ENCODE results near the gene SYCP2. TPM values are rescaled to one million over a fixed set of nuclear protein-coding genes. Genes with fewer than 3 reads are reported as not detected.

The SYCP2 gene
- total RNA-seq, 1 donor from 2014 or later: 9.0 TPM

- intact Hi-C loops (cut with micrococcal nuclease): no loop called here
Observed at GRCh38 chr20:59824711-59825562, 108.5 kb downstream of the SYCP2 start.

DNA sequence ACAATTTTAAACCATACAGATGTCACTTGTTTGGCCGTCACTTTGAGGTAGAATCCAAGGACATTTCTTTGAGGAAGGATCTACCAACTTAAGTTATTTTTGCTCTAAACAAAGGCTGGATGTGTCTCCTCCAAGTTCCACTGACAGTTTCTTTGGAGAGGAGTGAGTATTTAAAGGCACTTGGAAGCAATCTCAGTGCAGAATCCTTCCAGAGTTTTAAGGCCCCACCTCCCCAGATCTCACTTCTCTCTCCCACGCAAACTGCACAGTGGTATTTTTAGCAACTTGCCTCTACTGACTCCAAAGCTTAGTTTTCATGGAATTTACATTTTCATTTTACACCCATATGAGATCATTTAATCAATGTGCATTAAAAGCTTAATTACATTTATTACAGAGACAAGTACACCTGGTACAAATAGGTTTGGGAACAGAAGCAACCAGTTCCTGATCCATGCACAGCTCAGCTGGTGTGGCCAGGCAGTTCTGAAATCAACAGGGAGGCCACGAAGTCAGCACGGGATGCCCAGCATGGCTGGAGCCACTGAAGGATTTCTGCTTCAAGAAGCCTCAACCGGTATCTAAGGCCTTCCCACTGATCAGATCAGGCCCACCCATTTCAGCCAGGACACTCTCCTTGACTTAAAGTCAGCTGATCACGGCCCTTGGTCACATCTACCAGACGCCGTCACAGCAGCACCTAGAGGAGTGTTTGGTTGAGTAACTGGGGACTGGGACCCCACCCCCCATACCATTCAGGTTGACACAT, 109.8 kb downstream of the SYCP2 start:
- intact Hi-C loops (cut with micrococcal nuclease): no loop called here

DNA sequence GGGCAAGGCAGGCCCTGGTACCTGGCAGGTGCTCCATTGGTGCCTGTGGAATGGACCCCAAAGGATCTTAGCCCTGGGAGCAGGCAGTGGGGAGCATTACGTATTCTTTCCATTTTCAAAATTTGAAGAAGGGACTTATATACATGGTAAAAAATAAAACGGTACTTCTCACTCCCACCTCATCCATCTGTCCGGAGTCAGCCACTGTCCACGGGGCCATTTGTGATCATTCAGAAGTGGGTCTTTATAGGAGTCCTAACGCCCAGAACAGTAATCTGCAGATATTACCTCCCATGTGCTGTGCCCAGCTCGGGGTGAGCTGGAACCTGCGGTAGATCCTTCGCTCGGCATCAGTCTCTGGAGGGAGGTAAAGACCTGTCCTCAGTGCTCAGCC, 110.4 kb downstream of the SYCP2 start:
- intact Hi-C loops (cut with micrococcal nuclease): no loop called here

- intact Hi-C loops (cut with micrococcal nuclease): no loop called here
Observed at GRCh38 chr20:59822291-59823029, 111.0 kb downstream of the SYCP2 start.

DNA sequence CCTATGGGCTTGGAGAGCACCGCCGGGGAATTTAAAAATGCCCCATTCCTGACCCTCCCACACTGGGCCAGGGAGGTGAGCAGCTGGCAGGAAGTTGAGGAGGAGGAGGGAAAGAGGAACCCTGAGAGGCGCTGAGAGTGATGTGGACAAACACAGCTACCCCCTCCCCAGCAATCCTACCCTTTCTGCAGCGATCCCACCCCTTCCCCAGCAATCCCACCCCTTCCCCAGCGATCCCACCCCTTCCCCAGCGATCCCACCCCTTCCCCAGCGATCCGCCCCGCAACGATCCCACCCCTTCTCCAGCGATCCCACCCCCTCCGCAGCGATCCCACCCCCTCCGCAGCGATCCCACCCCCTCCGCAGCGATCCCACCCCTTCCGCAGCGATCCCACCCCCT, 111.6 kb downstream of the SYCP2 start:
- intact Hi-C loops (cut with micrococcal nuclease): no loop called here

DNA sequence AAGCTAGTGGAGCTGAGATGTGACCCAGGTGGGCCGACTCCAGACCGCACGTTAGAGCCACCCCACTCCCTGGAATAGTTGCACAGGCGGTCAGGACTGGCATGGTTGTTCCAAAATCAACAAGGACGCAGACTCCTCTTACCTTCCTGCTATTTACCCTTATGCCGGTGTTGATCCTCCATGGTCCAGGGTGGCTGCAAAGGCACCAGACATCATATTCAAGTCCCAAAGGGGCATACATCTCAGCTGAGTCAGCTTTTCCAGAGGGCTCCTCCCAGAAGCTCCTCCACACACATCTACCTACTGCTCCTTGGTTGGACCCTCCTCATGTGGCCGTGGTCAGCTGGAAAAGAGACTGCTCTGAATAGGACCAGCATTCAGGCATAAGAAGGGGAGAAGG, 112.2 kb downstream of the SYCP2 start:
- intact Hi-C loops (cut with micrococcal nuclease): no loop called here

GRCh38 chr20:59820204-59821041, 113.0 kb downstream of the SYCP2 start:
- intact Hi-C loops (cut with micrococcal nuclease): no loop called here

DNA sequence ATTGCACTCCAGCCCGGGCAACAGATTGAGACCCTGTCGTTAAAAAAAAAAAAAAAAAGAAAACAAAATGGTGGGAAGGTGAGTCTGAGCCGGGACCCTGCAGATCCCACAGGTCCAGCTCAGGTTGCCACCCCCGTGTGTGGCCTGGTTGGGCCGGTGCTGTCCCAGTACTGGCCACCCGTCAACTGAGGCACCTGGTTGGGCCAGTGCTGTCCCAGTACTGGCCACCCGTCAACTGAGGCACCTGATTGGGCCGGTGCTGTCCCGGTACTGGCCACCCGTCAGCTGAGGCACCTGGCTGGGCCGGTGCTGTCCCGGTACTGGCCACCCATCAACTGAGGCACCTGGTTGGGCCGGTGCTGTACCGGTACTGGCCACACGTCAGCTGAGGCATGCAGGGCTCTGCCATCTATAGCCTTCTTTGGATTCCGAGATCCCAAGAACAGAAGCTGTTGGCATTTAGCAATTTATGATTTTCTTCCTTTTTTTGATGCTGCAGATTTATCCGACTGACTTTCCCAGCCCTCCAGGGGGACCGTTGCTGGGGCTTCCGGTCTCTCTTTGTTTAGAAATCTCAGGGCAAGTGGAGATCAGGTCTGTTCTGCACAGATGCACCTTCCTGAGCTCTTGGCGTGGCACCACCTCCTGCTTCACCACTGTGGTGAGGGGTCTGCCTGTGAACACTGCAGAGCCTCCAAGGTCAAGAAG, 113.8 kb downstream of the SYCP2 start:
- intact Hi-C loops (cut with micrococcal nuclease): no loop called here

DNA sequence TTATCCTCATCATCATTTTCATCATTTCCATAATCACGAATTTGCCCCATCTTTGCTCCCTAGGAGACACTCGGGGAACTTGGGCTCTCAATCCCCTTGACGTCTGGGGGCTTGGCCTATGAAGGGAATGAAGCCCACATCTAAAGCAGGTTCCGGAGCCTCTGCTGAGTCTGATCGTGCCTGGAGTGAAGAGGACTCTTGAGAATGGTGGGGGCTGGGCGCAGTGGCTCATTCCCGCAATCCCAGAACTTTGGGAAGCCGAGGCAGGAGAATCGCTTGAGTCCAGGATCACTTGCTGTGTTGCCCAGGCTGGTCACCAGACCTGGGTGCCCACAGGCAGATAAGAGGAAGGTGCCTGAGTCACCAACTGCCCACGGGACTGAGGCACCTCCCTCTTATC, 114.5 kb downstream of the SYCP2 start:
- intact Hi-C loops (cut with micrococcal nuclease): no loop called here

DNA sequence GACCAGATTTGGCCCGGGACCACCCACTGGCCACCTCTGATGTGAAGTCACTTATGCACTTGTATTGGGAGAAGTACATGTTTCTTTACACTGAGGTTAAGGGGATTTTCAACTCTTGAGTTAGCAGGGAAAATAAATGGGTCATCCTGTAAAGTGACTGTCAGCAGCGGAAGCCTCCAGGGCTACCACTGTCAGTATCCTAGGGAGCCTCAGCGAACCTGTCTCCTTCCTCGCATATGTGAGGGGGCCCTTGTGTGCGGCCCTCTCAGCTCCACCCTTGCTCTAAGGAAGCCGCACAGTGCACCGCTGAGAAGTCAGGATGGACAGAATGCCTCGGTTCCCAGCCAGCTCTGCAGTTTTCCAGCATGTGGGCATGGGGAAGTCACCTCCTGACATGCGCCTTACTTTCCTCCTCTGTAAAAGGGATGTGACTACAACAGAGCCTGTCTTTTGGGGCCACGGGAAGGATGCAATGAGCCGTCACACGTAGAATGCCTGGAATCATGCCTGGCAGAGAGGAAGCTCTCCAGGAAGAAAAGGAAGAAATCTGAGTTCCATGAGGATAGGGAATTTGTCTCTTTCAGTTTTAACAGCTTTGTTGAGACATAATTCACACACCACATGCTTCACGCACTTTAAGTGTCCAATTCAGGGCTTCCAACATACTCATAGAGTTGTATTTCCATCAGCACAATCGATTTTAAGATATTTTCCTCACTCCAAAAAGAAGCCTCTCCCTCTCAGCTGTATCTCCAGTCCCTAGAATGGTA, 115.4 kb downstream of the SYCP2 start:
- intact Hi-C loops (cut with micrococcal nuclease): no loop called here

GRCh38 chr20:59817406-59817805, 116.0 kb downstream of the SYCP2 start:
- intact Hi-C loops (cut with micrococcal nuclease): no loop called here

DNA sequence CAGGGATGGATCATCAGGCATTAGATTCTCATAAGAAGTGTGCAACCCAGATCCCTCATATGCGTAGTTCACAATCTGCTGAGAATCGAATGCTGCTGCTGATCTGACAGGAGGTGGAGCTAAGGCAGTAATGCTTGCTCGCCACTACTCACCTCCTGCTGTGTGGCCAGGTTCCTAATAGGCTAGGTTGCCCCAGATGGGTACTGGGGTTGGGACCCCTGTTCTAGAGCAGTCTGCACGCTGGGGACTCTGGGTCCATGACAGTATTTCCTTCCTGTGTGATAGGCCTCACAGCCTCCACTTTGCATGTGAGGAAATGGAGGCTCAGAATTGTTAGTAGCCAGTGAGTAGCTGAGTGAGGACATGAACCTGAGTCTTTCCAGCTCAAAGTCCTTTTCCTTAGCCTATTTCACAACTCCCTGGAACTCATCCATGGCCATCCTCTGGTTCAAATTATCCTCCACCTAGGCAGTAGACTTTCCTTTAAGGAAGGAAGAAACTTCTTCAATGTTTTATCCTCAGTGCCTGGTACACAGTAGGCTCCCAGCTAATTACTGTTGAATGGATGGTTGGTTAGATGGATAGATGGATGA, 117.2 kb downstream of the SYCP2 start:
- intact Hi-C loops (cut with micrococcal nuclease): no loop called here

DNA sequence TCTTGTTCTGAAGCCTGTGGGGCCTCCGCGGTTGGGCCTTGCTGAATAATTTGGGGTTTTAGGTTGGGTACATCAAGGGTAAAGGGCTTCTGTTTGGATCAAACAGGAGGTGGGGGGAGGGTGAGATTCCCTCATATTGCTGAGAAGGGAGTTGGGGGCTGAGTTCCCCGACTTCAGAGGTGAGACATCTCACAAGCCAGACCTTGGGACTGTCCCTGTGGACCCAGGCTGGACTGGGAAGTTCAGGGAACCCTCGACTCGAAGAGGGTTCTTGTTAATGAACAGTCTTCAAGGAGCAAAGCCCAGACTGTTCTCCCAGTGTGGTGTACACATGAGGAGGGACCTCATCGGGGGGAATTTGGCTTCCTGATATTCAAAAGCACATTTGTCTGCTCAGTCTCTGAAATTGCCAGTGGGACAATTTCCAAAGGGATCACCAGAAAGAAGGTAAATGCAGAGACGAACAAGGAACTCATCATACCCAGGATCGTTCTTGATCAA, 118.5 kb downstream of the SYCP2 start:
- intact Hi-C loops (cut with micrococcal nuclease): no loop called here

- intact Hi-C loops (cut with micrococcal nuclease): no loop called here
Observed at GRCh38 chr20:59813948-59814839, 119.2 kb downstream of the SYCP2 start.
